OCI-LY7 (cell line): ENCODE data around the gene OR4D2. TPM values are rescaled to one million over a fixed set of nuclear protein-coding genes. Genes with fewer than 3 reads are reported as not detected.
A peak's percentile ranks its signal among the peaks of the same experiment; 100 is the strongest.

Experiments
- BruUV-seq: library from RNA; stranded (reverse); fragments of 400-500 nt; replicated peaks from 2 replicates; lab custom pipeline; 2021; lab: Mats Ljungman, UMichigan
- CTCF ChIA-PET: fragments of 300-600 bp; sonication (Branson Sonifier 250); formaldehyde crosslinking; loops from one replicate; lab custom pipeline; 2022; ENCODE audit warnings: antibody characterized with exemption; ENCODE audit not compliant: unreplicated experiment; lab: Charles Lee
- POLR2A ChIA-PET: fragments of 300-600 bp; sonication (Branson Sonifier 250); formaldehyde crosslinking; loops from one replicate; lab custom pipeline; 2022; ENCODE audit warnings: antibody characterized with exemption; lab: Charles Lee
- DNase-seq: peaks from one replicate; pipeline ENCODE4 v3.0.0-alpha.2; 2015; ENCODE audit warnings: low spot score
- H2AFZ ChIP-seq: fragments of 200-600 bp; sonication (generic), shearing (Covaris generic); 2 replicates; pipeline ENCODE4 v1.6.1; 2014; ENCODE audit warnings: mild to moderate bottlenecking, antibody characterized with exemption, low read length, moderate library complexity
- H3K27ac ChIP-seq: fragments of 200-600 bp; sonication (generic); 2 replicates; pipeline ENCODE4 v1.5.1; 2014; ENCODE audit warnings: mixed run types, low read depth, mild to moderate bottlenecking, moderate library complexity, low read length, inconsistent platforms; ENCODE audit not compliant: poor library complexity, severe bottlenecking
- H3K36me3 ChIP-seq: fragments of 200-600 bp; sonication (generic); 2 replicates; pipeline ENCODE4 v1.6.1; 2014; ENCODE audit warnings: mild to moderate bottlenecking, antibody characterized with exemption, low read length, moderate library complexity, mixed read lengths; ENCODE audit not compliant: insufficient read depth
- H3K4me1 ChIP-seq: fragments of 200-600 bp; sonication (generic); 2 replicates; pipeline ENCODE4 v1.5.1; 2014; ENCODE audit warnings: mild to moderate bottlenecking, low read length; ENCODE audit not compliant: insufficient read depth, poor library complexity, severe bottlenecking
- H3K4me2 ChIP-seq: fragments of 200-600 bp; sonication (generic); 2 replicates; pipeline ENCODE4 v1.6.1; 2014; ENCODE audit warnings: mild to moderate bottlenecking, low read length
- H3K4me3 ChIP-seq: fragments of 200-600 bp; sonication (generic); 2 replicates; pipeline ENCODE4 v1.5.1; 2014; ENCODE audit warnings: mild to moderate bottlenecking, low read depth, low read length; ENCODE audit not compliant: poor library complexity, severe bottlenecking
- H3K79me2 ChIP-seq: fragments of 200-600 bp; sonication (generic); 2 replicates; pipeline ENCODE4 v1.6.1; 2016; ENCODE audit warnings: low read depth, mild to moderate bottlenecking, low read length, moderate library complexity, mixed read lengths; ENCODE audit not compliant: insufficient read depth
- H3K9me2 ChIP-seq: fragments of 200-600 bp; sonication (generic); 2 replicates; pipeline ENCODE4 v1.6.1; 2016; ENCODE audit warnings: mild to moderate bottlenecking, low read length, mixed read lengths; ENCODE audit not compliant: insufficient read depth
- H3K9me3 ChIP-seq: fragments of 200-600 bp; sonication (generic); 2 replicates; pipeline ENCODE4 v1.6.1; 2014; ENCODE audit warnings: mild to moderate bottlenecking, mixed run types, low read length, mixed read lengths
- H4K20me1 ChIP-seq: fragments of 200-600 bp; sonication (generic); 2 replicates; pipeline ENCODE4 v1.6.1; 2014; ENCODE audit warnings: mild to moderate bottlenecking, antibody characterized with exemption, low read length, moderate library complexity, mixed read lengths; ENCODE audit not compliant: insufficient read depth
- EZH2phosphoT487 ChIP-seq: fragments of 200-600 bp; sonication (generic); IDR thresholded peaks from 2 replicates; pipeline ENCODE4 v1.6.1; 2018; ENCODE audit warnings: low read depth, borderline replicate concordance, mild to moderate bottlenecking, mixed run types, antibody characterized with exemption, low read length, moderate library complexity, mixed read lengths
- intact Hi-C: fragments of 100-400 bp; cut with micrococcal nuclease; formaldehyde crosslinking; loops from one replicate; pipeline ENCODE4 v1.10.0; 2022; ENCODE audit not compliant: unreplicated experiment
- total RNA-seq, 2 experiments: library from RNA; depleted of rRNA in 1 of 2; stranded (reverse); fragments of >200 nt in 1 of 2; shearing (Covaris generic) in 1 of 2; gene quantifications; 2 replicates each; pipeline ENCODE4 v1.2.3, GENCODE V29; 2014 to 2022
- TF ChIP-seq, protein P1 (sequence below): fragments of 200-600 bp; sonication (generic); conservative IDR thresholded peaks from 2 replicates; pipeline ENCODE4 v1.5.1; 2014; ENCODE audit warnings: mild to moderate bottlenecking, antibody characterized with exemption, low read length, moderate library complexity, mixed read lengths

The OR4D2 gene
- total RNA-seq, 2 experiments from 2014 or later = not detected

DNA sequence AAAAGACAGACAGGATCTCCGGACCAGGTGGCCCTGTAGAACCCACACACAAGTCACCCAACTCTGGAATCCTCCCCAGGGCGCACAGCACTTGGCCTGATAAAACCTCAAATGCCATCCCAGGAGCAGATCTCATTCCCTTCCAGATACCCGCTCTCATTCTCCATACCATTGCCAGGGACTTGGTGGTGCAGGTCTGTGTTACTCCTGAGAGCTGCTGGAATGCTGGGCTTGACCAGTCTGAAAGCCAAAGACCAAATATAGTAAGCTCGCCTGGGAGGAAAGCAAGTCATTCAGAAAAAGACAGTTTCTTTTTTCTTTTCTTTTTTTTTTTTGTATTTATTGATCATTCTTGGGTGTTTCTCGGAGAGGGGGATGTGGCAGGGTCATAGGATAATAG, 41.6 kb downstream of the OR4D2 start:
- intact Hi-C loops = no loop called here
- H3K36me3 ChIP-seq = no peaks in the 10 kb centered on the region
- no peaks in the 10 kb centered on the region for H4K20me1 ChIP-seq
- no peaks in the 10 kb centered on the region for H3K9me2 ChIP-seq
- BruUV-seq = no TSS peak
- H3K9me3 ChIP-seq = no peaks in the 10 kb centered on the region
- no peak for DNase-seq
- POLR2A ChIA-PET = no interaction called here
- H2AFZ ChIP-seq = no peak overlapping the region
- no peak overlapping the region for H3K4me3 ChIP-seq
- H3K4me2 ChIP-seq = no peak overlapping the region
- TF ChIP-seq, protein P1, sequence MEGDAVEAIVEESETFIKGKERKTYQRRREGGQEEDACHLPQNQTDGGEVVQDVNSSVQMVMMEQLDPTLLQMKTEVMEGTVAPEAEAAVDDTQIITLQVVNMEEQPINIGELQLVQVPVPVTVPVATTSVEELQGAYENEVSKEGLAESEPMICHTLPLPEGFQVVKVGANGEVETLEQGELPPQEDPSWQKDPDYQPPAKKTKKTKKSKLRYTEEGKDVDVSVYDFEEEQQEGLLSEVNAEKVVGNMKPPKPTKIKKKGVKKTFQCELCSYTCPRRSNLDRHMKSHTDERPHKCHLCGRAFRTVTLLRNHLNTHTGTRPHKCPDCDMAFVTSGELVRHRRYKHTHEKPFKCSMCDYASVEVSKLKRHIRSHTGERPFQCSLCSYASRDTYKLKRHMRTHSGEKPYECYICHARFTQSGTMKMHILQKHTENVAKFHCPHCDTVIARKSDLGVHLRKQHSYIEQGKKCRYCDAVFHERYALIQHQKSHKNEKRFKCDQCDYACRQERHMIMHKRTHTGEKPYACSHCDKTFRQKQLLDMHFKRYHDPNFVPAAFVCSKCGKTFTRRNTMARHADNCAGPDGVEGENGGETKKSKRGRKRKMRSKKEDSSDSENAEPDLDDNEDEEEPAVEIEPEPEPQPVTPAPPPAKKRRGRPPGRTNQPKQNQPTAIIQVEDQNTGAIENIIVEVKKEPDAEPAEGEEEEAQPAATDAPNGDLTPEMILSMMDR = no peak
- no peak for TF ChIP-seq EZH2phosphoT487
- no peaks in the 10 kb centered on the region for H3K79me2 ChIP-seq
- CTCF ChIA-PET = no interaction called here
- no peaks in the 10 kb centered on the region for H3K4me1 ChIP-seq
- H3K27ac ChIP-seq = no peak overlapping the region

- H3K79me2 ChIP-seq = no peaks in the 10 kb centered on the region
These were observed 44.1 kb downstream of the OR4D2 start for GRCh38 chr17:58210922-58211321.

GRCh38 chr17:58215685-58216084, 48.9 kb downstream of the OR4D2 start:
- DNase-seq = peak; percentile 20
- ChIA-PET CTCF (no interaction called here), POLR2A (interaction anchor here (1.1 kb wide), 1 partner anchor 128 kb away, joined by 4 read pairs; no protein-coding TSS in a partner anchor)
- TF ChIP-seq, protein P1 = peak; percentile 52
- no peak for TF ChIP-seq EZH2phosphoT487
- Histone ChIP-seq H3K36me3 (no peaks in the 10 kb centered on the region), H3K9me2 (no peaks in the 10 kb centered on the region), H3K4me1 (peaks cover 13% of the 10 kb centered on the region), H2AFZ (no peak overlapping the region), H3K4me3 (no peak overlapping the region), H3K27ac (no peak overlapping the region), H3K4me2 (no peak overlapping the region), H3K9me3 (no peaks in the 10 kb centered on the region), H3K79me2 (no peaks in the 10 kb centered on the region), H4K20me1 (no peaks in the 10 kb centered on the region)
- intact Hi-C loops = no loop called here
- no TSS peak for BruUV-seq

More at GRCh38 chr17:58210922-58211321, 44.1 kb downstream of the OR4D2 start:
- no peak overlapping the region for H3K4me2 ChIP-seq
- H4K20me1 ChIP-seq = no peaks in the 10 kb centered on the region
- ChIA-PET POLR2A (interaction anchor here (0.7 kb wide), 1 partner anchor 20 kb away, joined by 3 read pairs; no protein-coding TSS in a partner anchor), CTCF (no interaction called here)
- H3K4me1 ChIP-seq = no peaks in the 10 kb centered on the region
- TF ChIP-seq, protein P1 = peak; percentile 63
- TF ChIP-seq EZH2phosphoT487 = no peak
- H3K27ac ChIP-seq = no peak overlapping the region
- H3K9me3 ChIP-seq = no peaks in the 10 kb centered on the region
- H3K36me3 ChIP-seq = no peaks in the 10 kb centered on the region
- H3K4me3 ChIP-seq = no peak overlapping the region
- intact Hi-C loops = no loop called here
- no peaks in the 10 kb centered on the region for H3K9me2 ChIP-seq
- no peak for DNase-seq
- H2AFZ ChIP-seq = no peak overlapping the region
- no TSS peak for BruUV-seq
